OCI-LY7 (cell line): Measurements from ENCODE around the gene NPM3.

Experiments used
- CTCF ChIP-seq: fragments of 200-600 bp; sonication (generic); conservative IDR thresholded peaks from 2 replicates; pipeline ENCODE4 v1.5.1; 2014; ENCODE audit warnings: mild to moderate bottlenecking, antibody characterized with exemption, low read length, moderate library complexity, mixed read lengths
- EZH2phosphoT487 ChIP-seq: fragments of 200-600 bp; sonication (generic); IDR thresholded peaks from 2 replicates; pipeline ENCODE4 v1.6.1; 2018; ENCODE audit warnings: low read depth, borderline replicate concordance, mild to moderate bottlenecking, mixed run types, antibody characterized with exemption, low read length, moderate library complexity, mixed read lengths

DNA sequence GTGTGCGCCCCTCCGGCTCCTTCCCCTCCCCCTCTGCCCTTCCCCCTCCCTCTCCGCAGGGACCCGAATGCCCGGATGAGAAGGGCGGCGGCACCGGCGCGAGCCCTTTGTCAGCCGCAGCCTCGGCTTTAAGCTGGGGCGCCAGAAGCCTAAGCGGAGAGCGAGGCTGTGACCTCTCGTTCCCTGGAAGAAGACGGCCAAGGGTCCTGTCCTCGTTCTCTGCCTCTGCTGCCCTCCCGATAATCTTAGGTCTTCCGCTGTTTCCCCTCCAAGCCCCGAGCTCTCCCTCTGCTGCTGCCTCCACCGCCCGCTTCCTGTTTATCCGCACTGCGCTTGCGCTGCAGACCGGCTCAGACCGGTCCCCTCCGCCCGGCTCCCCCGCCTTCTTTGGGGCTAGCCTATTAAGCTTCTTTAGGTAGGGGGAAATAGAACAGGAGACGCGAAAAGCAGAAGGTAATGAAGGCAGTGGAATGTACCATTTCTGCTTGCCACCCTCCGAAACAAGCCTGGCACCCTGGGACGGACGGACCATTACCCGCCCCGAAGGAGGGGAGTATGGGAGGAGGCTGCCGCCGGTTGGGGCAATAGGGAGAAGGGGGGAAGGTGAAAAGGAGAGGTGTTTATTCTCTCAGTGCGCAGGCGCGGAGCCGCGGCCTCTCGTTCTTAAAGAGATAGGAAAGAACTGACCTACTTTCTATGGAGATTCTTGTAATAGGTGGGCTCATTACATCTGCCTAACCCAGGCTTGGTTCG is 35.0 kb upstream of the NPM3 start, which contains the start of gene OGA:
- TF ChIP-seq CTCF (no peak), EZH2phosphoT487 (no peak)
